ENCODE results near the gene HSPA9. TPM values are rescaled to one million over a fixed set of nuclear protein-coding genes. Genes with fewer than 3 reads are reported as not detected.

Gene HSPA9
- total and polyA plus RNA-seq, 2 of the 8 experiments (the other 6 are each of a cell fraction or from before 2014, with no cell fraction given) = 191 to 395 TPM

DNA sequence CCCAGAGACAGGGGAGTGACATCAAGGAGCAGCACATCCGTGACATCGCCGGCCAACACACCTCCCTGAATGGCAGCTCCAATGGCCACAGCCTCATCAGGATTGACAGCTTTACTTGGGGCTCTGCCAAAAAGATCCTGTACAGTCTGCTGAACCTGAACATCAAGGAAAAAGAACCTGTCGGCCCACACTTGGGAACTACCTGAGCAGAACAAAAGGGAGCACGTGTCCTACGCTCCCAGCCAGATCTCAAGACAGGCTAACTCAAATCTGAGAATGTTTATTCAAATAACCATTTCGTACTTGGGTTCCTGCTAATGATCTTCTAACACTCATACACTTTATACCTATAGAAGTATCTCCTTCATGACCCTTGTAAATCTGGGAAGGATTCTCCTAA is 15.3 kb downstream of the HSPA9 start:
- no peak overlapping the region for H2BK20ac ChIP-seq (ENCODE audit: low read length)
- peaks cover 42 to 96% (median 80%) of the 10 kb centered on the region in 4 experiments for H3K36me3 ChIP-seq (ENCODE audit: control insufficient read depth in 2 of 4, insufficient read depth in 4 of 4, low read length in 3 of 4)
- H4K8ac ChIP-seq (ENCODE audit: extremely low read depth, insufficient read depth, low read length) = no peak overlapping the region
- no peak overlapping the region for H3K23ac ChIP-seq (ENCODE audit: insufficient read length)
- no peak overlapping the region for H3K18ac ChIP-seq (ENCODE audit: extremely low read depth, low read length)
- H3K4ac ChIP-seq (replicated peaks; ENCODE audit: insufficient read length, low read depth, low read length) = no peak overlapping the region
- H3K79me1 ChIP-seq (ENCODE audit: low read depth, low read length) = peaks cover 3% of the 10 kb centered on the region; the same call in 1 of the 2 replicates
- H4K91ac ChIP-seq (replicated peaks; ENCODE audit: insufficient read length, low read length) = no peak overlapping the region
- H3K9me3 ChIP-seq (ENCODE audit: insufficient read depth in 2 of 2, low read depth in 1 of 2, low read length in 1 of 2) = no peaks in the 10 kb centered on the region
- H2AFZ ChIP-seq (ENCODE audit: low read length) = no peak overlapping the region
- no peak overlapping the region for H2BK120ac ChIP-seq (replicated peaks; ENCODE audit: low read depth, low read length)
- POLR2A ChIA-PET (ENCODE audit: partially characterized antibody) = interaction anchor here (1.8 to 26.9 kb wide), 4 partner anchors 5 to 376 kb away, joined by 4 to 1018 read pairs (median 512); partner anchors contain the start of genes ETF1 and HSPA9
- H3K23me2 ChIP-seq (ENCODE audit: low read depth, low read length) = no peaks in the 10 kb centered on the region
- H3K4me1 ChIP-seq (replicated peaks in 1 of 4; ENCODE audit: control insufficient read depth in 3 of 4, insufficient read depth in 4 of 4, low read length in 3 of 4) = no peaks in the 10 kb centered on the region
- H3K27ac ChIP-seq (ENCODE audit: low read depth, low read length) = no peak overlapping the region
- peaks cover 0 to 38% of the 10 kb centered on the region in 2 experiments; a peak in 2 of 4 replicates for H3K79me2 ChIP-seq (ENCODE audit: control insufficient read depth in 1 of 2, insufficient read depth in 2 of 2, low read length in 2 of 2)
- no peak overlapping the region for H2BK12ac ChIP-seq (ENCODE audit: low read depth, low read length)
- WGBS, 2 experiments (ENCODE audit: extremely low coverage in 1 of 2, insufficient coverage in 1 of 2, insufficient read length in 1 of 2, insufficient replicate concordance in 2 of 2, low coverage in 1 of 2, low lambda C conversion rate in 2 of 2, missing lambda C conversion rate in 1 of 2) = 93% methylated on average over 7 of the region's 7 CpGs; no CpG with 5 or more reads in 1 of the 2 experiments
- no peak overlapping the region for H2BK5ac ChIP-seq (ENCODE audit: low read depth, low read length)
- no peak overlapping the region for H3K9ac ChIP-seq (replicated peaks in 1 of 4; ENCODE audit: extremely low read depth in 1 of 4, low read depth in 3 of 4, low read length in 3 of 4)
- no peaks in the 10 kb centered on the region for H3K27me3 ChIP-seq (replicated peaks in 1 of 4; ENCODE audit: control insufficient read depth in 3 of 4, extremely low read depth in 1 of 4, insufficient read depth in 3 of 4, low read length in 3 of 4)
- H3K56ac ChIP-seq (replicated peaks; ENCODE audit: insufficient read length, low read depth, low read length) = no peak overlapping the region
- FAIRE-seq (no peak), DNase-seq (ENCODE audit: low read depth in 1 of 2, low spot score in 2 of 2) (no peak)
- H2BK15ac ChIP-seq (ENCODE audit: low read length) = no peak overlapping the region
- no peak overlapping the region for H3K4me3 ChIP-seq (ENCODE audit: extremely low read depth in 1 of 4, insufficient read depth in 2 of 4, low read depth in 3 of 4, low read length in 4 of 4)
- CTCF ChIA-PET (ENCODE audit: partially characterized antibody) = interaction anchor here (0.7 to 0.8 kb wide), 2 partner anchors 12 to 13 kb away, joined by 3 read pairs; no protein-coding TSS in a partner anchor
- peaks cover 2 to 14% of the 10 kb centered on the region in 2 experiments for H4K20me1 ChIP-seq (replicated peaks in 1 of 2; ENCODE audit: control insufficient read depth in 1 of 2, insufficient read depth in 2 of 2, low read length in 2 of 2)
- H3K4me2 ChIP-seq (ENCODE audit: insufficient read depth in 1 of 2, low read depth in 2 of 2, low read length in 2 of 2) = no peak overlapping the region
- H2AK5ac ChIP-seq (ENCODE audit: low read depth, low read length) = no peak overlapping the region
- no peak overlapping the region for H4K5ac ChIP-seq (ENCODE audit: insufficient read length, low read depth, low read length)
- TF ChIP-seq TAF7 (optimal IDR thresholded peaks at IDR 0.05; ENCODE audit: borderline replicate concordance, low read depth, low read length) (no peak), CBX8 (IDR thresholded peaks at IDR 0.05; ENCODE audit: borderline replicate concordance, low read depth, low read length) (no peak), YY1 (IDR thresholded peaks at IDR 0.05; ENCODE audit: low read depth, low read length) (no peak), RNF2 (IDR thresholded peaks at IDR 0.05; ENCODE audit: borderline replicate concordance, low read depth, low read length, missing control alignments, poor library complexity, severe bottlenecking) (no peak), BACH1 (IDR thresholded peaks at IDR 0.05; ENCODE audit: low read length) (no peak)
- H3K14ac ChIP-seq (ENCODE audit: insufficient read length) = no peak overlapping the region
